GM12878 (cell line): ENCODE data around the gene TOP1. TPM values are rescaled to one million over a fixed set of nuclear protein-coding genes. Genes with fewer than 3 reads are reported as not detected.

Experiments used
- ATAC-seq: fragments of 200-7000 bp; cut with Tn5 transposase; 3 replicates; pipeline ENCODE4 v1.9.1; 2020; ENCODE audit warnings: mild to moderate bottlenecking, moderate library complexity
- BruUV-seq: library from RNA; stranded (reverse); fragments of 400-500 nt; replicated peaks from 2 replicates; lab custom pipeline; 2021; lab: Mats Ljungman, UMichigan
- CTCF ChIA-PET: fragments of 300-600 bp; sonication (Branson Sonifier 250); formaldehyde crosslinking; extraction: SDS; loops from one replicate; lab custom pipeline; 2021; ENCODE audit warnings: inconsistent platforms; lab: Yijun Ruan, JAX
- POLR2A ChIA-PET: fragments of 350-600 bp; formaldehyde crosslinking; extraction: SDS; loops from one replicate; lab custom pipeline; 2021; ENCODE audit warnings: inconsistent platforms; lab: Charles Lee
- RAD21 ChIA-PET: fragments of 300-600 bp; sonication (Branson Sonifier 250); formaldehyde crosslinking; loops from one replicate; lab custom pipeline; 2023; ENCODE audit warnings: antibody characterized with exemption; ENCODE audit not compliant: unreplicated experiment; lab: Charles Lee
- SMC1A ChIA-PET: fragments of 300-600 bp; sonication (Branson Sonifier 250); formaldehyde crosslinking; loops from one replicate; lab custom pipeline; 2023; ENCODE audit not compliant: unreplicated experiment, uncharacterized antibody; lab: Charles Lee
- DNase-seq: peaks from one replicate; pipeline ENCODE4 v3.0.0-alpha.2; 2011; ENCODE audit warnings: low read depth, low spot score
- FAIRE-seq: peaks from 3 replicates; lab custom pipeline; 2011; peaks lifted over from hg19 to GRCh38; lab: Jason Lieb, UNC
- H2AFZ ChIP-seq: 2 replicates; pipeline ENCODE4 v1.6.0; 2011; ENCODE audit warnings: low read depth, low read length, control low read depth; ENCODE audit not compliant: control insufficient read depth
- H3K27ac ChIP-seq: 2 replicates; pipeline ENCODE4 v1.5.1; 2011; ENCODE audit warnings: control low read depth; ENCODE audit not compliant: control insufficient read depth, insufficient read depth
- H3K27me3 ChIP-seq, 2 experiments: replicated peaks in 1 of 2; 2 replicates each; pipeline versions ENCODE4 v1.6.0 to v1.6.1; 2011; ENCODE audit warnings: low read length in 1 of 2; ENCODE audit not compliant: control insufficient read depth in 2 of 2, insufficient read depth in 2 of 2
- H3K36me3 ChIP-seq, 2 experiments: 2 replicates each; pipeline ENCODE4 v1.5.1; 2011; ENCODE audit warnings: low read length in 1 of 2; ENCODE audit not compliant: control insufficient read depth in 2 of 2, insufficient read depth in 2 of 2
- H3K4me1 ChIP-seq: 2 replicates; pipeline ENCODE4 v1.6.1; 2011; ENCODE audit warnings: mild to moderate bottlenecking, low read length, moderate library complexity, mixed read lengths; ENCODE audit not compliant: control insufficient read depth, insufficient read depth
- H3K4me2 ChIP-seq: 2 replicates; pipeline ENCODE4 v1.6.0; 2011; ENCODE audit warnings: control low read depth; ENCODE audit not compliant: control insufficient read depth, insufficient read depth
- H3K4me3 ChIP-seq: fragments of 200-600 bp; sonication (generic); 2 replicates; pipeline ENCODE4 v1.5.1; 2016
- H3K79me2 ChIP-seq: 2 replicates; pipeline ENCODE4 v1.6.0; 2011; ENCODE audit warnings: low read length; ENCODE audit not compliant: control insufficient read depth, insufficient read depth
- H3K9ac ChIP-seq: 2 replicates; pipeline ENCODE4 v1.8.0; 2011; ENCODE audit warnings: low read length, control low read depth, mixed read lengths; ENCODE audit not compliant: control insufficient read depth, insufficient read depth
- H3K9me3 ChIP-seq: replicated peaks from 3 replicates; pipeline ENCODE4 v1.5.1; 2011; ENCODE audit warnings: mild to moderate bottlenecking, low read length; ENCODE audit not compliant: control insufficient read depth, insufficient read depth
- H4K20me1 ChIP-seq: 2 replicates; pipeline ENCODE4 v1.6.0; 2011; ENCODE audit not compliant: control insufficient read depth, insufficient read depth
- KDM1A ChIP-seq: fragments of 200-600 bp; sonication (generic); IDR thresholded peaks from 2 replicates; pipeline ENCODE4 v1.6.1; 2016; ENCODE audit warnings: borderline replicate concordance
- NR2C2 ChIP-seq: IDR thresholded peaks from 2 replicates; pipeline ENCODE4 v1.6.1; 2011; ENCODE audit warnings: borderline replicate concordance, low read depth; ENCODE audit not compliant: control insufficient read depth, insufficient read length
- PML ChIP-seq: IDR thresholded peaks from 2 replicates; pipeline ENCODE4 v1.6.1; 2012; ENCODE audit warnings: low read length, inconsistent platforms
- SMAD1 ChIP-seq: fragments of 450-650 bp; IDR thresholded peaks from 2 replicates; pipeline ENCODE4 v1.6.1; 2018; ENCODE audit warnings: mild to moderate bottlenecking, low read depth; ENCODE audit not compliant: partially characterized antibody
- TCF3 ChIP-seq: IDR thresholded peaks from 2 replicates; pipeline ENCODE4 v1.6.1; 2012; ENCODE audit warnings: low read depth, mild to moderate bottlenecking, low read length, borderline replicate concordance; ENCODE audit not compliant: insufficient read depth
- TCF7 ChIP-seq: IDR thresholded peaks from 2 replicates; pipeline ENCODE4 v1.6.1; 2014; ENCODE audit warnings: antibody characterized with exemption, borderline replicate concordance
- ZNF592 ChIP-seq: fragments of 450-650 bp; IDR thresholded peaks from 2 replicates; pipeline ENCODE4 v1.6.1; 2017; ENCODE audit warnings: mild to moderate bottlenecking, moderate library complexity
- WGBS: methylation state at CpG from one replicate; pipeline ENCODE4 v1.1.6; 2016; ENCODE audit warnings: low lambda C conversion rate; ENCODE audit not compliant: insufficient replicate concordance, insufficient coverage; ENCODE audit errors: missing lambda C conversion rate; 5-methylcytosine and 5-hydroxymethylcytosine counted together
- in situ Hi-C: fragments of 300-500 bp; cut with MboI; formaldehyde crosslinking; loops from 9 replicates; pipeline ENCODE4 v1.14.3; 2018; ENCODE audit warnings: mixed read lengths
- intact Hi-C: fragments of 100-400 bp; cut with micrococcal nuclease; formaldehyde crosslinking; loops from one replicate; pipeline ENCODE4 v1.14.2; 2022; ENCODE audit not compliant: unreplicated experiment
- polyA plus RNA-seq, 11 experiments: library from polyadenylated mRNA; depleted of rRNA in 4 of 11; unstranded in 6 of 11; stranded (reverse) in 5 of 11; fragments of >200 nt; fragmentation: Nextera tagmentation in 4 of 11; fragmentation: Illumina TruSeq in 1 of 11; extraction: Ambion mirVana in 4 of 11; extraction: Trizol in 1 of 11; gene quantifications; 1 replicate in 1 of 11; 2 replicates in 10 of 11; pipeline versions ENCODE4 v1.2.1 to v1.2.3, GENCODE V29; 2011 to 2016; ENCODE audit warnings: inconsistent platforms in 2 of 11, missing spikeins in 2 of 11, low read depth in 1 of 11
- total RNA-seq, 4 experiments: library from RNA; depleted of rRNA in 3 of 4; stranded (reverse); fragments of >200 nt in 3 of 4; fragmentation: Illumina TruSeq in 1 of 4; extraction: Trizol in 1 of 4; gene quantifications; 2 replicates each; pipeline versions ENCODE4 v1.2.1 to v1.2.3, GENCODE V29; 2013 to 2021

The TOP1 gene
- total and polyA plus RNA-seq, 10 of the 15 experiments (the other 5 are each of a cell fraction or from before 2014, with no cell fraction given) = 21.5 to 128 (median 47.3) TPM

GRCh38 chr20:41167118-41167470, 138.5 kb downstream of the TOP1 start:
- Histone ChIP-seq H3K79me2 (no peaks in the 10 kb centered on the region), H4K20me1 (peaks cover 3% of the 10 kb centered on the region; the same call in 1 of the 2 replicates), H3K4me3 (no peak overlapping the region), H3K27ac (no peak overlapping the region), H3K9ac (no peak overlapping the region), H2AFZ (no peak overlapping the region), H3K9me3 (no peaks in the 10 kb centered on the region), H3K36me3 (peaks cover 40 to 73% of the 10 kb centered on the region in 2 experiments), H3K27me3 (no peaks in the 10 kb centered on the region), H3K4me1 (peaks cover 15% of the 10 kb centered on the region), H3K4me2 (no peak overlapping the region)
- no peak for TF ChIP-seq SMAD1
- no peak for TF ChIP-seq TCF7
- TF ChIP-seq NR2C2 = no peak
- no peak for TF ChIP-seq ZNF592
- TF ChIP-seq TCF3 = no peak
- no peak for TF ChIP-seq KDM1A
- no peak for TF ChIP-seq PML
- no peak; the same call in 2 of the 3 replicates for ATAC-seq
- SMC1A ChIA-PET = interaction anchor here (0.6 to 1.6 kb wide), 4 partner anchors 28 to 173 kb away, joined by 3 to 4 read pairs (median 3); partner anchors contain the start of gene LPIN3
- in situ Hi-C loops = no loop called here
- no TSS peak for BruUV-seq
- CTCF ChIA-PET = interaction anchor here (1.4 to 1.5 kb wide), 2 partner anchors 26 to 32 kb away, joined by 3 to 8 read pairs; no protein-coding TSS in a partner anchor
- intact Hi-C loops = no loop called here
- POLR2A ChIA-PET = interaction anchor here (1.1 kb wide), 1 partner anchor 66 kb away, joined by 3 read pairs; no protein-coding TSS in a partner anchor
- FAIRE-seq = no peak
- DNase-seq = no peak
- RAD21 ChIA-PET = interaction anchor here (1.0 to 2.6 kb wide), 3 partner anchors 10 to 176 kb away, joined by 3 to 6 read pairs (median 5); no protein-coding TSS in a partner anchor
- WGBS = 100% methylated on average over 3 of the region's 3 CpGs
